SK-N-MC (cell line): ENCODE data around the gene CXCL12.
A peak's percentile ranks its signal among the peaks of the same experiment; 100 is the strongest.

Experiments
- DNase-seq: peaks from one replicate; pipeline ENCODE4 v3.0.0-alpha.2; 2011; ENCODE audit warnings: low read depth, low spot score
- H3K27ac ChIP-seq: fragments of 200-600 bp; sonication (generic); 2 replicates; pipeline ENCODE4 v1.5.1; 2016; ENCODE audit warnings: mixed run types
- H3K36me3 ChIP-seq: fragments of 200-600 bp; sonication (generic); 2 replicates; pipeline ENCODE4 v1.6.1; 2017; ENCODE audit warnings: antibody characterized with exemption, low read length, mixed read lengths; ENCODE audit not compliant: insufficient read depth
- H3K4me3 ChIP-seq: fragments of 200-600 bp; sonication (generic); 2 replicates; pipeline ENCODE4 v1.5.1; 2016
- H3K9ac ChIP-seq: fragments of 200-600 bp; sonication (generic); 2 replicates; pipeline ENCODE4 v1.8.0; 2017; ENCODE audit warnings: mixed run types, mixed read lengths; ENCODE audit not compliant: insufficient read length
- H3K9me3 ChIP-seq: fragments of 200-600 bp; sonication (generic); 2 replicates; pipeline ENCODE4 v1.6.1; 2017; ENCODE audit warnings: low read depth, mild to moderate bottlenecking, antibody characterized with exemption, low read length, moderate library complexity, mixed read lengths
- EZH2 ChIP-seq: fragments of 200-600 bp; sonication (generic); IDR thresholded peaks from one replicate; pipeline ENCODE4 v1.6.1; 2017; ENCODE audit warnings: antibody characterized with exemption
- FOXP2 ChIP-seq: optimal IDR thresholded peaks from 2 replicates; pipeline ENCODE3; 2011; ENCODE audit warnings: mild to moderate bottlenecking, moderate library complexity; ENCODE audit not compliant: insufficient read depth; ENCODE audit errors: extremely low read length, control extremely low read depth
- POLR2AphosphoS5 ChIP-seq: IDR thresholded peaks from 2 replicates; pipeline ENCODE4 v1.6.1; 2012; ENCODE audit warnings: mild to moderate bottlenecking, low read depth, low read length, borderline replicate concordance

Gene CXCL12

GRCh38 chr10:44383749-44384600 lies 922 bp downstream of the CXCL12 start:
- Histone ChIP-seq H3K27ac (no peak overlapping the region), H3K36me3 (no peaks in the 10 kb centered on the region), H3K9ac (no peak overlapping the region), H3K9me3 (no peaks in the 10 kb centered on the region), H3K4me3 (peak overlapping the region; percentile 65)
- TF ChIP-seq POLR2AphosphoS5 (no peak), FOXP2 (no peak)
- no peak for DNase-seq

DNA sequence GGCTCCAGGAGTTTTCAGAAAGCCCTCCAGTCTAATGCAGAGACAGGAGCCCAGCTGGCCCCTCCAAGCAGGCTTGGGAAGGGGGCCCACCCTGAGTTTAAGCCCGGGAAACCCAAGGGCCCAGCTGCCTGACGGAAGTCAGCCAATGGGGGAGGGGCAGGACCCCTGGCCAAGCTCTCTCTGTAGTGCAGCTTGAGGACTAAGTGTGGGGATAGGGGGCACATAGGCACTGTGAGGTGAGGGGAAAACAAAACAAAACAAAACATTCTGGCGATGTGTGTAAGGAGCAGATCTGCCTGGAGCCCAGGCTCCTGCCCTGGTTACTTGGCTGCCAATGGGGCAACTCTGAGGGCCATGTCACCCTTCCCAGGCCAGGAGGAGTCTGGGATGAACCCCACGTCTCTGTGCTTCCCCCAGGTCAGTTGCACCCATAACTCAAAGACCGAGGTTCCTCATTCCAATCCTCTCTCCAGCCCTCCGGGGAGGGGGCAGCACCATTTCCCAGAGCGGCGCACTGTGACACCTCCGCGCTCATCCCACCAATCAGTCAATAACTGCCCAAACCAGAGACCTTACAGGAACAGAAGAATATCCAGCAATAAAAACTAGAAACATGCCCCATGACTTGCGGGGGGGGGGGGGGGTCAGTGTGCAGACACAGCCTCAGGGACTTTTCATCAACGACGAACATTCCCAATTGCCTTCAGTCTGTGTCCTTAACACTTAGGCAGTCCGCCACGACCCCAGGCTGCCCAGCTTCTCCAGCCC lies 1.7 kb downstream of the CXCL12 start:
- H3K27ac ChIP-seq: no peak overlapping the region
- H3K36me3 ChIP-seq: no peaks in the 10 kb centered on the region
- no peak overlapping the region for H3K9ac ChIP-seq
- TF ChIP-seq FOXP2 (no peak), EZH2 (no peak), POLR2AphosphoS5 (no peak)
- no peak overlapping the region for H3K4me3 ChIP-seq
- DNase-seq: no peak
- H3K9me3 ChIP-seq: no peaks in the 10 kb centered on the region

GRCh38 chr10:44382131-44382858 lies 2.6 kb downstream of the CXCL12 start:
- Histone ChIP-seq H3K36me3 (no peaks in the 10 kb centered on the region), H3K9me3 (no peaks in the 10 kb centered on the region), H3K4me3 (no peak overlapping the region), H3K9ac (no peak overlapping the region), H3K27ac (no peak overlapping the region)
- DNase-seq: no peak
- no peak for TF ChIP-seq FOXP2
- TF ChIP-seq POLR2AphosphoS5: no peak
- TF ChIP-seq EZH2: no peak

GRCh38 chr10:44380829-44381600 lies 3.9 kb downstream of the CXCL12 start:
- H3K9me3 ChIP-seq: no peaks in the 10 kb centered on the region
- H3K9ac ChIP-seq: no peak overlapping the region
- DNase-seq: no peak
- H3K27ac ChIP-seq: no peak overlapping the region
- no peak for TF ChIP-seq POLR2AphosphoS5
- TF ChIP-seq EZH2: no peak
- TF ChIP-seq FOXP2: no peak
- no peaks in the 10 kb centered on the region for H3K36me3 ChIP-seq
- H3K4me3 ChIP-seq: no peak overlapping the region

- DNase-seq: no peak
- Histone ChIP-seq H3K9me3 (no peaks in the 10 kb centered on the region), H3K36me3 (no peaks in the 10 kb centered on the region), H3K4me3 (no peak overlapping the region), H3K9ac (no peak overlapping the region), H3K27ac (no peak overlapping the region)
- TF ChIP-seq POLR2AphosphoS5 (no peak), FOXP2 (no peak), EZH2 (no peak)
These were observed 5.0 kb downstream of the CXCL12 start for GRCh38 chr10:44379907-44380306.

- Histone ChIP-seq H3K27ac (no peak overlapping the region), H3K36me3 (no peaks in the 10 kb centered on the region), H3K9ac (no peak overlapping the region), H3K4me3 (no peak overlapping the region), H3K9me3 (no peaks in the 10 kb centered on the region)
- no peak for DNase-seq
- TF ChIP-seq POLR2AphosphoS5: no peak
- TF ChIP-seq FOXP2: no peak
- no peak for TF ChIP-seq EZH2
These were observed 6.3 kb downstream of the CXCL12 start for GRCh38 chr10:44378626-44379025.

DNA sequence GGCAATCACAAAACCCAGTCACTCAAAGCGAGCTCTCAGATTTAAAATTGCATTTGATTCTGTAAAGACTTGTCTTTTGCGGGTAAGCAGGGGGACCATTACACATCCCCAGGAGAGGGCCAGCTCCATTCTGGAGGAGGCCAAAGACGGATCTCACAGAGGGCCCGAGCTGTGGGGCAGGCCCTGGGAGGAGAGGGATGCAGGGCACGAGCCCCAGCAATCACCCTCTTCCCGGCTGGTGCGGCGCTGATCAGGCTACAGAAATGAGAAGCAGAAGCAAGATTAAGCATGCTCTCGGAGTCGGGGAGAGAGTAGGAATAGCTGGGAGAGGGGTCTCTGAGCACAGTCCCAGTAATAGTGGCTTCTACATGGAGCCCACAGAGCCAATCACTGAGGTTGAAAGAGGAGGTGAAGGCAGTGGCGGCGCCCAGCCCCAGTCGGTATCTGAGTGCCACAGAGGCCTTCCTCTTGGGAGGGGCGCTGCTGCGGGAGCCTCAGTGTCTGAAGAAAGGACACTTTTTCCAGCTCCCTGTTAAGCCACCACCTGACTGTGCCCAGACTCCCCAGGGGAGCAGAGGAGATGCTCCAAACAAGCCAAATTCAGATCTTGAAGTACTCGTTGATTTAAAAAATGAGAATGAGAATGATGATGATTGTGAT lies 7.1 kb downstream of the CXCL12 start:
- TF ChIP-seq EZH2 (no peak), FOXP2 (no peak), POLR2AphosphoS5 (no peak)
- Histone ChIP-seq H3K4me3 (no peak overlapping the region), H3K36me3 (no peaks in the 10 kb centered on the region)

More for the DNA sequence above, 7.1 kb downstream of the CXCL12 start:
- no peak for DNase-seq
- no peak overlapping the region for H3K27ac ChIP-seq
- H3K9me3 ChIP-seq: no peaks in the 10 kb centered on the region
- H3K9ac ChIP-seq: no peak overlapping the region
